ENCODE data around the gene TJP2. TPM values are rescaled to one million over a fixed set of nuclear protein-coding genes. Genes with fewer than 3 reads are reported as not detected.

Gene TJP2
- 57.2 and 70.9 TPM in 2 replicates for total RNA-seq

DNA sequence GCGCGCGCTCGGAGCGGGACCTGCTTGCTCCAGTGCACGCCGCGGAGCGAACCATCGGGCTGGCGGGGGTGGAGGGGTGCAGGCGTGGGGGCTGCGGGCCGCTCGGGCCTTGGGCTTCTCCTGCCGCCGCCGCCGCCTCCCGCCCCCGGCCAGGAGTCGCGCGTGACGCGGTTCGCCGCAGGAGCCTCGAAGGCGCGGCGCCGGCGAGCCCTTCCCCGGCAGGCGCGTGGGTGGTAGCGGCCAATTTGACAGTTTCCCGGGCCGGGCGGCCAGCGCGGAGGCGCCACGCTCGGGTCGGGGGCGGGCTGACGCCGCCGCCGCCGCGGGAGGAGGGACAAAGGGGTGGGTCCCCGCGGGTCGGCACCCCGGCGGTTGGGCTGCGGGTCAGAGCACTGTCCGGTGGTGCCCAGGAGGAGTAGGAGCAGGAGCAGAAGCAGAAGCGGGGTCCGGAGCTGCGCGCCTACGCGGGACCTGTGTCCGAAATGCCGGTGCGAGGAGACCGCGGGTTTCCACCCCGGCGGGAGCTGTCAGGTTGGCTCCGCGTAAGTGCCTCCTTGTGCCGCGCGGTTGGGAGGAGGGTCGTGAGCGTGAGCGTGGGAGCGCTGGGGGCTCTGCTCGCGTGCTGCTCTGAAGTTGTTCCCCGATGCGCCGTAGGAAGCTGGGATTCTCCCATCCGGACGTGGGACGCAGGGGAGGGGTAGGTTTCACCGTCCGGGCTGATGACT is at the start of gene TJP2:
TJP2 (plus strand) TSS at position 387 of the 725 bp plus-strand sequence; CDS start at position 483, 96 bp downstream.

Other genes with a start within 250 kb of the TJP2 start
- gene PRKACG, start 160.2 kb upstream of the TJP2 start, total RNA-seq: not detected in 2 replicates
- gene FXN, start 138.5 kb upstream of the TJP2 start, total RNA-seq: 15.3 and 16.5 TPM in 2 replicates
- gene ENTREP1, start 150.9 kb downstream of the TJP2 start, total RNA-seq: not detected in 2 replicates